Chondrocyte (in vitro differentiated cells): ENCODE measurements around the gene LMX1B. TPM values are rescaled to one million over a fixed set of nuclear protein-coding genes. Genes with fewer than 3 reads are reported as not detected.
A peak's percentile ranks its signal among the peaks of the same experiment; 100 is the strongest.
"Not testable (repeated sequence)": the region's sequence is repeated elsewhere in the genome, so short reads cannot be mapped to it uniquely, and the experiment has no call there.

ENCODE experiments used
- DNase-seq: peaks from one replicate; pipeline ENCODE4 v3.0.0; 2021; ENCODE audit warnings: mixed read lengths, low spot score
- H3K27ac Mint-ChIP-seq: one replicate; pipeline ENCODE4 v1.8.0; 2021; ENCODE audit warnings: mild to moderate bottlenecking, moderate library complexity, mixed read lengths; ENCODE audit not compliant: unreplicated experiment
- H3K27me3 Mint-ChIP-seq: 2 replicates; pipeline ENCODE4 v1.8.0; 2021; ENCODE audit warnings: low read depth, mixed read lengths
- H3K36me3 Mint-ChIP-seq: 2 replicates; pipeline ENCODE4 v1.8.0; 2021; ENCODE audit warnings: low read depth, mixed read lengths
- H3K4me1 Mint-ChIP-seq: 2 replicates; pipeline ENCODE4 v1.8.0; 2021; ENCODE audit warnings: low read depth, mild to moderate bottlenecking, mixed read lengths
- H3K4me3 Mint-ChIP-seq: one replicate; pipeline ENCODE4 v1.8.0; 2021; ENCODE audit warnings: mild to moderate bottlenecking, moderate library complexity, mixed read lengths; ENCODE audit not compliant: unreplicated experiment
- H3K9me3 Mint-ChIP-seq: 2 replicates; pipeline ENCODE4 v1.8.0; 2021; ENCODE audit warnings: low read depth, mixed read lengths
- CTCF ChIP-seq: fragments of 200-600 bp; sonication (generic); IDR thresholded peaks from 2 replicates; pipeline ENCODE4 v1.5.0; 2021; ENCODE audit warnings: antibody characterized with exemption, mild to moderate bottlenecking, moderate library complexity
- total RNA-seq: library from RNA; stranded (reverse); gene quantifications from 3 replicates; pipeline ENCODE4 v1.2.1, GENCODE V29; 2021

The LMX1B gene
- total RNA-seq, 1 donor from 2014 or later, result not detected

DNA sequence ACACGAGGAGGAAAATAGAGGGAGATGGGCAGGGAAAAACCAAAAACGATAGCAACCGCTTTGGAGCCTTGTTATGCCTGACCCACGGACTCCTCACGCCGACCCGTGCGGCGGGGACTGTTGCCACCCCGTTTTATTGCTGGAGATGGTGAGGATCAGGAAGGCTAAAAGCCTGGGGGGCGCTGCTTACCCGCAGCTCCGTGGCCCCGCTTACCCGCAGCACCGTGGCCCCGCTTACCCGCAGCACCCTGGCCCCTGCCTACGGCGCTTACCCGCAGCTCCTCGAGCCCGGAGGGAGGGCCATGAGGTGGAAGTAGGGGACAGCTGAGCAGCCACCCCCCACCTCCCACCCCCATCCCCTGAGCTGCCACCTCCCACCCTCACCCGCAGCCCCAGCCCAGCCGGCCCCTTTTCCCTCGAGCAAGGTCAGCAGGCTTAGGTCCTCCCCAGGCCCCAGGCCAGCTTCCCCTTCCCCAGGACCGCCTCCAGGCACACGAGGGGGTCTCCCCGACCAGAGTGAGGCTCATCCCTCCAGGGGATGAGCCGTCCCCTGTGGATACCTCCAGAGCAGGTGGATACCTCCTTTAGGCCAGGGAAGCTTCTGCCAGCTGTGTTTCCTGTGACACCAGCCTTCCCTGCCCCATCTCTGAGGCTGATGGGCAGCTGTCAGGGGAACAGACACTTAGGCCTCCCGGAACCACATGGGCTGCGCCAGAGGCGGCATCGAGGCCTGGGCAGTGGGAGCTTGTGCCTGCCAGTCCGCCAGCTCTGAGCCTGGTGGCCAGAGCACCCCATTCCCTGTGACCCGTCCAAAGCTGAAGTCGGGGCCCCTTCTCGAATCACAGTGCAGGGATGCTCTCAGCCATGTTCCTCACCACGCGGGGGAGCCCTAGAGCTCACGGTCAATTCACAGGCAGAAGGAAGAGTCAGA is 92.3 kb downstream of the LMX1B start:
- TF ChIP-seq CTCF, result peak; percentile 78
- H3K9me3 Mint-ChIP-seq, result no peaks in the 10 kb centered on the region
- peak overlapping the region; percentile 45 for H3K4me3 Mint-ChIP-seq
- no peak for DNase-seq
- no peak overlapping the region for H3K27ac Mint-ChIP-seq
- H3K4me1 Mint-ChIP-seq, result peaks cover 13% of the 10 kb centered on the region
- H3K27me3 Mint-ChIP-seq, result peaks cover 24% of the 10 kb centered on the region
- no peaks in the 10 kb centered on the region for H3K36me3 Mint-ChIP-seq

DNA sequence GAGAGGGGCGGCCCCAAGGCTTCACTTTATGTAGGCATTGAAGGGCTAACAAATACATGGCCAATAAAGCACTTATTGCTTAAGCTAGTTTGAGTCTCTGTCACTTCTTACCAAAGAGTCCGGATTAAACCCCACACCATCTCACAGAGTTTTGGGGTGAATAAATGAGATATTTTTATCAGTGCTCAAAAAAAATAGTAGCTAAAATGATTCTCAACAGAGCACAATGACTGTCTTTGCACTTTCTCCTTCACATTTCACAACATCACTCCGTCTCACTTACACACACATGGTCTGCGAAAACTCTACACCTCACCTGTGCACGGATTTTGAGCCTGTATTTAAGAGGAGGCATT is 92.9 kb downstream of the LMX1B start:
- TF ChIP-seq CTCF, result peak; percentile 22
- Mint-ChIP-seq H3K4me3 (no peak overlapping the region), H3K36me3 (no peaks in the 10 kb centered on the region), H3K27me3 (peaks cover 23% of the 10 kb centered on the region), H3K9me3 (no peaks in the 10 kb centered on the region), H3K4me1 (peaks cover 13% of the 10 kb centered on the region), H3K27ac (no peak overlapping the region)
- no peak for DNase-seq

DNA sequence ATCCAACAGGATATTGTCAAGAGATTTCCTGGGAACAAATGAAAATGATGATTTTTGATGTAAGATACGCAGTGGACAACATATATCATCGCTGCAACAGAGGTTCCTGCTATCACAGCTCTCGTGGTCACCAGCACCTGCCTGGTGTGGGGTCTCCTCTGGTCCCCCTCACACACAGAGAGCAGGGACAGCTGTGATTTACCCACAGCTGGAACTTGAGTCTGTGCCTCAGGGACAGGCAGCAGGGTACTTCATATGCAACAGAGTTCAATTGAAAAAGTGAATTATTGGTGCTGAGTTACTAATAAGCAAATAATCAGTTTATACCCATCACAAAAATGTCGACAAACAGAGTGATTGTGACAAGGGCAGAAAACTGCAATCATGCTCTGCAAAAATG is 93.4 kb downstream of the LMX1B start:
- H3K36me3 Mint-ChIP-seq, result no peaks in the 10 kb centered on the region
- no peak overlapping the region for H3K4me3 Mint-ChIP-seq
- H3K27ac Mint-ChIP-seq, result no peak overlapping the region
- no peak for DNase-seq
- peaks cover 13% of the 10 kb centered on the region for H3K4me1 Mint-ChIP-seq
- peaks cover 26% of the 10 kb centered on the region for H3K27me3 Mint-ChIP-seq
- H3K9me3 Mint-ChIP-seq, result no peaks in the 10 kb centered on the region
- no peak for TF ChIP-seq CTCF

DNA sequence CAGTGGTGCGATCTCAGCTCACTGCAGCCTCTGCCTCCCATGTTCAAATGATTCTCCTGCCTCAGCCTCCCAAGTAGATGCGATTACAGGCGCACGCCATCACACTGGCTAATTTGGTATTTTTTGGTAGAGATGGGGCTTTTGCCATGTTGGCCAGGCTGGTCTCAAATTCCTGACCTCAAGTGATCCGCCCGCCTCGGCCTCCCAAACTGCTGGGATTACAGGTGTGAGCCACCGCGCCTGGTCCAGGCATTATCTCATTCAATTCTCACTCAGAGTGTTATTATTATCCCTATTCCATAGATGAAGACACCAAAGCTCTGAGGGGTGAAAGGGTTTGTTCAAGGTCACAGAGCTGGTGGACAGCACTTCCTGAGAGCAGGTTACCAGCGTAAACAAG is 94.0 kb downstream of the LMX1B start:
- not testable (repeated sequence) for DNase-seq, H3K27ac Mint-ChIP-seq, H3K9me3 Mint-ChIP-seq, H3K4me3 Mint-ChIP-seq, H3K36me3 Mint-ChIP-seq
- peaks cover 13% of the 10 kb centered on the region for H3K4me1 Mint-ChIP-seq
- H3K27me3 Mint-ChIP-seq, result peaks cover 27% of the 10 kb centered on the region

DNA sequence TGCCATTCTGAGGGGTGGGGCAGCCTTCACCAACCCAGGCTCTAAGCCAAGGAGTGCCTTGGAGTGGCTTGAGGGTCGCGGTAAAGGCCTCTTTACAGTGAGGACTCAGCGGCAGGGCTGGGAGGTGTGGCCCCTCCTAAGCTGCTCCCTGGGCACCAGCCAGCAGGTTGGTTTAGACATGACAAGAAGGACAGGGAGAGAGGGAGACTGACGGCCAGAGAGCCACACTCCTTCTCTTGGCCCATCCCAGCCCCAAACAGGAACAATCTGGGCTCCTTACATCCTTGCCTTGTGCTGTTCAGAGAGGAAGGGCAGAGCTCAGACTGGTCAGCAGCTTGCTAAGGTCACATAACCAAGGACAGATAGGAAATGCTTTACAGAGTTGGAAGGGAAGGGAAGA is 94.5 kb downstream of the LMX1B start:
- H3K27me3 Mint-ChIP-seq, result peaks cover 28% of the 10 kb centered on the region
- H3K4me1 Mint-ChIP-seq, result peaks cover 13% of the 10 kb centered on the region
- DNase-seq, result no peak
- no peaks in the 10 kb centered on the region for H3K36me3 Mint-ChIP-seq
- no peaks in the 10 kb centered on the region for H3K9me3 Mint-ChIP-seq
- no peak overlapping the region for H3K4me3 Mint-ChIP-seq
- H3K27ac Mint-ChIP-seq, result no peak overlapping the region
- TF ChIP-seq CTCF, result no peak

- Mint-ChIP-seq H3K4me1 (peaks cover 12% of the 10 kb centered on the region), H3K36me3 (no peaks in the 10 kb centered on the region), H3K27me3 (peaks cover 32% of the 10 kb centered on the region), H3K9me3 (no peaks in the 10 kb centered on the region), H3K4me3 (no peak overlapping the region), H3K27ac (no peak overlapping the region)
- no peak for TF ChIP-seq CTCF
- DNase-seq, result no peak
Measured at GRCh38 chr9:126709241-126709640, 95.5 kb downstream of the LMX1B start.
